GM19463 (cell line): ENCODE data around the gene MYRFL.
A peak's percentile ranks its signal among the peaks of the same experiment; 100 is the strongest.
"Not testable (repeated sequence)": the region's sequence is repeated elsewhere in the genome, so short reads cannot be mapped to it uniquely, and the experiment has no call there.

Experiments used
- ATAC-seq: cut with Tn5 transposase; IDR thresholded peaks from one replicate; pipeline ENCODE4 v1.9.1; 2021; ENCODE audit warnings: mild to moderate bottlenecking, moderate library complexity; ENCODE audit not compliant: unreplicated experiment

Gene MYRFL

DNA sequence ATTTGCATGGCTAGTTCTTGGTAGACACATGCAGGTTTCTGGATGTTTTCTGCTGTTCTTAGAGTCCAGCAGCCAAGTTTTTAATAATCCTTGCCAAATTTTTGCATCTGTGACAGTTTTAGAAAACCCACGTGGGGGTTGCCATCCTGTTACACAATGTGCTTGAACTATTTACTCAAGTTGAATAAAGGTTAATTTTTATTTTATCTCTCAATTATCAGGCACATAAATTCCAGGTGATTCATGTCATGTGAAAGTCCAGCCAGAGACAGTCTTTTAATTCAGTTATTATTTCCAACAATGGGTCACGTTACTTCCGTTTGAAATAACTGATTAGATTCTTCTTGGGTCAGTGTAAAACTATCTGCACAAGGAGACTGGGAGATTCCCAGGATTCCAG is 15.7 kb downstream of the MYRFL start:
- ATAC-seq, result no peak

- no peak for ATAC-seq
These were observed 18.6 kb downstream of the MYRFL start for GRCh38 chr12:69843608-69844007.

- no peak for ATAC-seq
These were observed 19.4 kb downstream of the MYRFL start for GRCh38 chr12:69844416-69844815.

DNA sequence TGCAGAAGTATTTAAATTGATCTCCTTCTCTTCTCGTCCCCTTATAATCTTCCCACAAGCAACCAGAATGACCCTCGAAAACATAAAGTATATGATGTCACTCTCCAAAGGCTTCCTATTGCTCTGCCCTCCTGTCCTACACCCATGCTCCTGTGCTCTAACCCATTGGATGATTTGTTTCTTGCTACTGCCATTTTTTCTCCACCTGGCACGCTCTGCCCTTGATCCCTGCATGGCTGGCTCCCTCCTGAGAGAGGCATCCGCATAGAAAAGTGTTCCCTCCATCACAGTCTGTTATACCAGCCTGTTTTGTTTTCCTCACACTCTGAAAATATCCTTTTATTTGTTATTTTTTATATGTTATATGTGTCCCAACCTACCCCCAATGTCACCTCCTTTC is 19.8 kb downstream of the MYRFL start:
- no peak for ATAC-seq

GRCh38 chr12:69846976-69847375 is 21.9 kb downstream of the MYRFL start:
- no peak for ATAC-seq

DNA sequence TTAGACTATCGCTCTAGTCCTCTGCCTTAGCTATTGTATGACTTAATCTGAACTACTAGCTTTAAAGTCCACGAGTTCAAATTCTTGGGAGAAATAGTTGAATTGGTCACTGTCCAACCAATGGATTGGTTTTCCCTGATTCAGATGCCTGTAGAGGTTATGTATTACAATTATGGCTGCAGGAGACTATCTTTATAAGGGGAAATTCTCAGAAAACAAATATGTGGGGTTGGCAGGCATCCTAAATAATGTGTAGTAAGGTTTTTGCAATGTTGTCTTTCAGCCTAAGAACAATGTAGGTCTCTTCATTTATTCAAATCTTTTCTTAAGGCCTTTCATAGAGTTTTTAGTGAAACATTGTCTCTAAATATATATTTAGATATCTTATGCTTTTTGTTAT is 26.9 kb downstream of the MYRFL start:
- no peak for ATAC-seq

GRCh38 chr12:69853176-69853961 is 28.3 kb downstream of the MYRFL start:
- ATAC-seq, result not testable (repeated sequence)

- ATAC-seq, result no peak
These were observed 41.7 kb downstream of the MYRFL start for GRCh38 chr12:69866698-69867097.

- no peak for ATAC-seq
These were observed 43.7 kb downstream of the MYRFL start for GRCh38 chr12:69868695-69869094.

- ATAC-seq, result no peak
These were observed 47.8 kb downstream of the MYRFL start for GRCh38 chr12:69872804-69873203.

GRCh38 chr12:69873429-69873828 is 48.4 kb downstream of the MYRFL start:
- ATAC-seq, result no peak

GRCh38 chr12:69874606-69875005 is 49.6 kb downstream of the MYRFL start:
- ATAC-seq, result no peak

- ATAC-seq, result no peak
These were observed 50.4 kb downstream of the MYRFL start for GRCh38 chr12:69875416-69875935.

DNA sequence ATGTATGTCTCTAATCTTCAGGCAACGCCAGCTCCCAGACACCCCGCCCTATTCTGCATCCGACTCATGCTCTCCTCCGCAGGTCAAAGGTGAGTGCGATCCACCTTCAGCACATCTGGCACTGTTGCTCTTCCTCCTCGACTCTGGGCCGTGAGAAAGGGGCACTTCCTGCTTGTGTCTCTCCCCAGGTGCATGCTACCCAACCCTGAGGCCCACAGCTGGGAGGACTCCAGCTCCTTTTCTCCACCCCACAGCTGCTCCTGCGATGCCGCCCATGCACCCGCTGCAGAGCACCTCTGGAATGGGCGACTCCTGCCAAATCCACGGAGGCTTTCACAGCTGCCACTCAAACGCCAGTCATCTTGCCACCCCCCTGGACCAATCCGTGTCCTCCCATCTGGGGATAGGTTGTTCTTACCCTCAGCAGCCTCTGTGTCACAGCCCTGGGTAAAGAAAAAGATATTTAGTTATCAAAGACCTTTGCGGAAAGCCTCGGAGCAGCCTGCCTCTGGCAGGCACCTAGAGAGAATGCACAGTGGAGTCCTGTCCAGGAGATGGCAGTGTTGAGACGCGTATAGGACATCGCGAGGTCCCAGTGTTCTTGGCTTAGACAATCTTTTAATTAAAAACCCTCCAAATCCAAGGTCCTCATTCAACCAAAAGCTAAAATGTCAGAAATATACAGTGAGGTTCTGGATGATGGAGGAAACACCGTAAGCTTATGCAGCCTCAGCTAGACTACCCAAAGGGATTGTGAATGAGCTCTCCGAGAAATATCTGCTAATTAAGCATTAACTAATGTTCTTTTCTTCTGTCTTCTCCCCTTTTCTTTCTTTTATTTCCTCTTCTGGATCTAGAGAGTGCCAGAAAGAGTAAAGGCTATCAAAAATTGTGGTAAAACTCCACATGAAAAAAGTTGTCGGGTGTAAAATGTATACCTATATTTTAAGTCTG is 54.3 kb downstream of the MYRFL start:
- peak; percentile 91 for ATAC-seq

- no peak for ATAC-seq
These were observed 55.5 kb downstream of the MYRFL start for GRCh38 chr12:69880571-69880970.

DNA sequence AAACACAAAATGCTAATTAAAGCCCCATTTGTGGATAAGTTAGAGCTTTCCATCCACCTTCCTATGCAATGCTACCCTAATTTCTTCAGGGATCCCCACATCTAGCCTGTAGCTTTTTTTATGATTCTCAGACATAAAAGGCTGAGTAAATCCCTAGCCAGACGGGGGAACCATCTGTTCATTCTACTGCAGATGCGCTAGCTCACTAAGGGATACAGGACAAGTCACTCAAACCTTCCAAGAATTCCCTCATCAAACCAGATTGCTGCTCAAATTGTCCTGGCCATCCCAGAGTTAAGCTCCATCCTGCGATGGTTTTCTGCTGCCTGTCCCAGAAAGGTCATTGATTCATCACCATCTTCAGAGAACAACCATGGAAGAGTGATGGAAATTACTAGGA is 56.7 kb downstream of the MYRFL start:
- ATAC-seq, result no peak

DNA sequence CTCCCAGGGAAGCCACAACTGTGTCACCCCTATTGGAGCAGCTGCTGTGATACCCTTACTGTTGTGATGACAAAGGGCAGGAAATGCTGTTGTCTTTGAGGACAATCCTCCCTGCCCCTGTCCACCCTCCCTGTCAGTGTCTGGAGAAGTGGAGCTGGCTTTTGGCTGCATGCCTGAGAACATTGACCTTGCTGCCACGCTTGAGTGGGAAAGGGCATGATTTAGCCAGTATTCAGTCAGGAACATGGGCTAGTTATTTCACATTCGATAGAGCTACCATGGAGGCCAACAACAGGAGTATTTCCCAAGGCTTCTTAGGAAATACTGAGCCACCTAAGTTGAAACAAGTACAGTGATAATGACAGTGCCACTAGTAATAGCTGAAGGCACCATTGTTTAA is 59.4 kb downstream of the MYRFL start:
- ATAC-seq, result no peak

GRCh38 chr12:69885658-69886057 is 60.6 kb downstream of the MYRFL start:
- ATAC-seq, result no peak

DNA sequence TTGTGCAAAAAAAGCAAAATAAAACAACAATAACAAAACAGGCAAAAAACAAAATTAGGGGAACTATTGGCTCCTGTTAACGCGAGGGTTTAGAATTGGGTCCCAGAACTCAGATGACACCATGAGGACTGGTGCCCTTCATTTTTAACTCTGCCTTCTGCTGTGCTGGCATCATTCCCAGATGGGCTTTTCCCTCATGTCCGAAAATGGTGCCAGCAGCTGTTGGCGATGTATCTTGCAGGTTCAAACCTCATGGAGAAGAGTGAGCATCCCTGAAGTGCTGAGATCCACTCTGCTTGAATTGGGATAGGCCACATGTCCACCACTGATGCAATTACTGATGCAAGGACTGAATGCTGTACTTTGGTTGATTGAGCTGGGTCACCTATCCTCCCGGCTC is 61.1 kb downstream of the MYRFL start:
- ATAC-seq, result no peak

GRCh38 chr12:69886715-69887114 is 61.7 kb downstream of the MYRFL start:
- ATAC-seq, result no peak

DNA sequence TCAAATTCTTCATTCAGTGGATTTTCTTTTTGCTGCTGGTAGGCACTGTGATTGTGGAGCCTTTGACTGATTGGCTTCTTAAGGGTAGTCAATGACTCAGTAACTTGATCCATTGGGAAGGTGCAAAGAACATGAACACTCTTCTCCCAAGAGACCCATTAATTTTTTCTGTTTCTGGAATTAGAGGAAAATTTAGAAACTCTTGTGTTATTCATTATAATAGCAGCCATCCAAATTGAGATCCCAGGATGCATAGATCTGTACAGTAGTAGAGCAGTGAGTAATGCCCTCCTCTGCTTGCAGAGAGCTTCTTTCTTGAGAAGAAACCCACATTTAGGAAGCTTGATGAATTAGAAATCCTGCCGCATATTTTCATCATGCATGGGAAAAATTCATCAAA is 63.9 kb downstream of the MYRFL start:
- no peak for ATAC-seq
